ENCODE measurements around the gene AKAP1.

The AKAP1 gene

DNA sequence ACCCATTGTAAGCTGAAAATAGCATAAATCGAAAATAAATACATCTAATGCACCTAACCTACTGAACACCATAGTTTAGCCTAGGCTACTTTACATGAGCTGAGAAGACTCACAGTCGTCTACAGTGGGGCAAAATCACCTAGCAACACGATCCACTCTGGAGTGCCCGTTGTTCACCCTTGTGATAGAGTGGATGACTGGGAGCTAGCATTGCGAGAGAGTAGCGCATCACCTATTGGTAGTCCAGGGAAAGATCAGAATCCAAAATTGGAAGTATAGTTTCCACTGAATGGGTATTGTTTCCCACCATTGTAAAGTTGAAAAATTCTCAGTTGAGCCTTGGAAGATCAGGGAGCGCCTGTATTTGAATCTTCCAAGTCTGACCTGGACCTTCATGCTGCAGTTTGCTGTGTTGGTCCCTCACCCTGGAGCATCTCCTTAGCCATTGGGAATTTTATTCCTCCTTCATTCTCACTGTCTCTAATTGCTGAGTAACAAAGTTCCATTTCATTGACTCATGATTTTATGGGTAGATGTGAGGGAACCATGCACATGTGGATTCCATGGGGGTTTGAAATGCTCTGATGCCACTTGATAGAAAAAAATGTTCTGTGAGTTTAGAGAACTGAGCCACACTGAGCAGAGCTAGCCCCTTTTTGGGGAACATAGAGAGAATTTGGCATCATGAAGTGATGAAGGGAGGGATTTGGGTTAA, 19.6 kb downstream of the AKAP1 start:
- H3K4me1 ChIP-seq (ENCODE audit: control insufficient read depth in 5 of 5, insufficient read depth in 5 of 5, low read length in 5 of 5): peaks cover 5 to 19% (median 18%) of the 10 kb centered on the region in 5 donors
- no peak overlapping the region for H3K27ac ChIP-seq (ENCODE audit: low read depth, low read length)
- no peaks in the 10 kb centered on the region for H3K9me3 ChIP-seq (ENCODE audit: control insufficient read depth in 5 of 5, low read length in 5 of 5)
- H3K9ac ChIP-seq (ENCODE audit: low read length in 5 of 5): no peak overlapping the region
- no peak overlapping the region for H3K4me3 ChIP-seq (ENCODE audit: low read depth in 1 of 5, low read length in 5 of 5)
- no peaks in the 10 kb centered on the region for H3K27me3 ChIP-seq (ENCODE audit: control insufficient read depth in 5 of 5, insufficient read depth in 4 of 5, low read length in 5 of 5)
- peaks cover 0 to 17% (median 12%) of the 10 kb centered on the region in 5 donors for H3K36me3 ChIP-seq (ENCODE audit: control insufficient read depth in 5 of 5, insufficient read depth in 5 of 5, low read length in 5 of 5)

DNA sequence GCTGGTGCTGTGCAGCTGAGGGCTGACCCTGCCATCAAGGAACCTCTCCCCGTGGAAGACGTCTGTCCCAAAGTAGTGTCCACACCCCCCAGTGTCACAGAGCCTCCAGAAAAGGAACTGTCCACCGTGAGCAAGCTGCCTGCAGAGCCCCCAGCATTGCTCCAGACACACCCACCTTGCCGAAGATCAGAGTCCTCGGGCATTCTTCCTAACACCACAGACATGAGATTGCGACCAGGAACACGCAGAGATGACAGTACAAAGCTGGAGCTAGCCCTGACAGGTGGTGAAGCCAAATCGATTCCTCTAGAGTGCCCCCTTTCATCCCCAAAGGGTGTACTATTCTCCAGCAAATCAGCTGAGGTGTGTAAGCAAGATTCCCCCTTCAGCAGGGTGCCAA, 20.5 kb downstream of the AKAP1 start:
- Histone ChIP-seq H3K4me3 (ENCODE audit: low read depth in 1 of 5, low read length in 5 of 5) (no peak overlapping the region), H3K9ac (ENCODE audit: low read length in 5 of 5) (no peak overlapping the region), H3K9me3 (ENCODE audit: control insufficient read depth in 5 of 5, low read length in 5 of 5) (no peaks in the 10 kb centered on the region), H3K27ac (ENCODE audit: low read depth, low read length) (no peak overlapping the region), H3K4me1 (ENCODE audit: control insufficient read depth in 5 of 5, insufficient read depth in 5 of 5, low read length in 5 of 5) (peaks cover 10 to 28% (median 27%) of the 10 kb centered on the region in 5 donors), H3K27me3 (ENCODE audit: control insufficient read depth in 5 of 5, insufficient read depth in 4 of 5, low read length in 5 of 5) (no peaks in the 10 kb centered on the region), H3K36me3 (ENCODE audit: control insufficient read depth in 5 of 5, insufficient read depth in 5 of 5, low read length in 5 of 5) (peaks cover 0 to 17% (median 12%) of the 10 kb centered on the region in 5 donors)

DNA sequence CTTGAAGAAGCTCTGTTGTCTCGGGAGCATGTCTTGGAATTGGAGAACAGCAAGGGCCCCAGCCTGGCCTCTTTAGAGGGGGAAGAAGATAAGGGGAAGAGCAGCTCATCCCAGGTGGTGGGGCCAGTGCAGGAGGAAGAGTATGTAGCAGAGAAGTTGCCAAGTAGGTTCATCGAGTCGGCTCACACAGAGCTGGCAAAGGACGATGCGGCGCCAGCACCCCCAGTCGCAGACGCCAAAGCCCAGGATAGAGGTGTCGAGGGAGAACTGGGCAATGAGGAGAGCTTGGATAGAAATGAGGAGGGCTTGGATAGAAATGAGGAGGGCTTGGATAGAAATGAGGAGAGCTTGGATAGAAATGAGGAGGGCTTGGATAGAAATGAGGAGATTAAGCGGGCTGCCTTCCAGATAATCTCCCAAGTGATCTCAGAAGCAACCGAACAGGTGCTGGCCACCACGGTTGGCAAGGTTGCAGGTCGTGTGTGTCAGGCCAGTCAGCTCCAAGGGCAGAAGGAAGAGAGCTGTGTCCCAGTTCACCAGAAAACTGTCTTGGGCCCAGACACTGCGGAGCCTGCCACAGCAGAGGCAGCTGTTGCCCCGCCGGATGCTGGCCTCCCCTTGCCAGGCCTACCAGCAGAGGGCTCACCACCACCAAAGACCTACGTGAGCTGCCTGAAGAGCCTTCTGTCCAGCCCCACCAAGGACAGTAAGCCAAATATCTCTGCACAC, 21.2 kb downstream of the AKAP1 start:
- H3K9me3 ChIP-seq (ENCODE audit: control insufficient read depth in 5 of 5, low read length in 5 of 5): no peaks in the 10 kb centered on the region
- H3K27me3 ChIP-seq (ENCODE audit: control insufficient read depth in 5 of 5, insufficient read depth in 4 of 5, low read length in 5 of 5): no peaks in the 10 kb centered on the region
- peaks cover 13 to 34% (median 33%) of the 10 kb centered on the region in 5 donors for H3K4me1 ChIP-seq (ENCODE audit: control insufficient read depth in 5 of 5, insufficient read depth in 5 of 5, low read length in 5 of 5)
- no peak overlapping the region for H3K27ac ChIP-seq (ENCODE audit: low read depth, low read length)
- no peak overlapping the region for H3K4me3 ChIP-seq (ENCODE audit: low read depth in 1 of 5, low read length in 5 of 5)
- H3K36me3 ChIP-seq (ENCODE audit: control insufficient read depth in 5 of 5, insufficient read depth in 5 of 5, low read length in 5 of 5): peaks cover 0 to 17% (median 12%) of the 10 kb centered on the region in 5 donors
- no peak overlapping the region for H3K9ac ChIP-seq (ENCODE audit: low read length in 5 of 5)

DNA sequence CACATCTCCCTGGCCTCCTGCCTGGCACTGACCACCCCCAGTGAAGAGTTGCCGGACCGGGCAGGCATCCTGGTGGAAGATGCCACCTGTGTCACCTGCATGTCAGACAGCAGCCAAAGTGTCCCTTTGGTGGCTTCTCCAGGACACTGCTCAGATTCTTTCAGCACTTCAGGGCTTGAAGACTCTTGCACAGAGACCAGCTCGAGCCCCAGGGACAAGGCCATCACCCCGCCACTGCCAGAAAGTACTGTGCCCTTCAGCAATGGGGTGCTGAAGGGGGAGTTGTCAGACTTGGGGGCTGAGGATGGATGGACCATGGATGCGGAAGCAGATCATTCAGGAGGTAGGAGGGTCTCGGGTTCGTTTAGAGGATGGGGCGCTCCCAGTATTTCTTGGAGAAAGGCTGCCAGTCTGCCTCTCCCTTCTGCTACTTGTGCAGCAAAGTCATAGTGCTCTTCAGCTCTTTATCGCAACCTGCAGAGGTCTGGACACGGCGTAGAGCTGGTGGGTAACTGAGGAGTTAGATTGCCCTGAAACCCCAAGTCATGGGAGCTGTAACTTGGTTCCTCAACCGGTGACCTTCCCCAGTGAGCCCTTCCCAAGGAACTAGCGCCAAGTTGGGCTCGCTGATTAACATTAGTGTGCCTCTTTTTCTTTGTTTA, 21.9 kb downstream of the AKAP1 start:
- no peak overlapping the region for H3K27ac ChIP-seq (ENCODE audit: low read depth, low read length)
- no peaks in the 10 kb centered on the region for H3K27me3 ChIP-seq (ENCODE audit: control insufficient read depth in 5 of 5, insufficient read depth in 4 of 5, low read length in 5 of 5)
- peaks cover 14 to 41% (median 40%) of the 10 kb centered on the region in 5 donors for H3K4me1 ChIP-seq (ENCODE audit: control insufficient read depth in 5 of 5, insufficient read depth in 5 of 5, low read length in 5 of 5)
- H3K9ac ChIP-seq (ENCODE audit: low read length in 5 of 5): no peak overlapping the region
- no peaks in the 10 kb centered on the region for H3K9me3 ChIP-seq (ENCODE audit: control insufficient read depth in 5 of 5, low read length in 5 of 5)
- H3K4me3 ChIP-seq (ENCODE audit: low read depth in 1 of 5, low read length in 5 of 5): no peak overlapping the region
- peaks cover 0 to 17% (median 13%) of the 10 kb centered on the region in 5 donors for H3K36me3 ChIP-seq (ENCODE audit: control insufficient read depth in 5 of 5, insufficient read depth in 5 of 5, low read length in 5 of 5)

DNA sequence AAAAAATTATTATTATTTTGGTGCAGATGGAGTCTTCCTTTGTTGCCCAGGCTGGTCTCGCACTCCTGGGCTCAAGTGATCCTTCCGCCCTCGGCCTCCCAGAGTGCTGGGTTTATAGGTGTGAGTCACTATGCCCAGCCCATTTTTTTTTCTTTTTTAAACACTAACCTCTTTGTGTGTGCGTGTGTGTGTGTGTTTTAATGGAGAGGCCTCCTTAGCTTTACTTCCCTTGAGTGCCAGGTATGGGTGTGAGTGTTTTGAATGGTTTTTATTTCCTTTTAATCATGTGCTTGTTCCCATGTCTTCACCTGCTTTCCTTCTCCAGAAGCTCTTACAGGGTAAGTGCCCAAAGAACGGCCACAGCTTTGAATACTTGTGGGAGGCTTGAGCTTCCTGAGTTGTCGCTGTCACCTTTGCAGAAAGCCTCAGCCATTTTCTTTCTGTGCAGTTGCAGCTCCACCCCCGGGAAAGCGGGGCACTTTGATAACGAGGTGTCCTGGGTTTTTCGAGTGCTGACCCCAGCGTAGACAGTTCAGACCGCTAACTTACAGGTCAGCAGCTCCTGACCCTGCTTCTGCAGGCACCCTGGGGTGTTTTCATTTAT, 22.6 kb downstream of the AKAP1 start:
- H3K9ac ChIP-seq (ENCODE audit: low read length in 5 of 5): no peak overlapping the region
- no peaks in the 10 kb centered on the region for H3K9me3 ChIP-seq (ENCODE audit: control insufficient read depth in 5 of 5, low read length in 5 of 5)
- H3K4me3 ChIP-seq (ENCODE audit: low read depth in 1 of 5, low read length in 5 of 5): no peak overlapping the region
- no peaks in the 10 kb centered on the region for H3K27me3 ChIP-seq (ENCODE audit: control insufficient read depth in 5 of 5, insufficient read depth in 4 of 5, low read length in 5 of 5)
- no peak overlapping the region for H3K27ac ChIP-seq (ENCODE audit: low read depth, low read length)
- H3K36me3 ChIP-seq (ENCODE audit: control insufficient read depth in 5 of 5, insufficient read depth in 5 of 5, low read length in 5 of 5): peaks cover 0 to 23% (median 20%) of the 10 kb centered on the region in 5 donors
- peaks cover 14 to 48% (median 47%) of the 10 kb centered on the region in 5 donors for H3K4me1 ChIP-seq (ENCODE audit: control insufficient read depth in 5 of 5, insufficient read depth in 5 of 5, low read length in 5 of 5)

DNA sequence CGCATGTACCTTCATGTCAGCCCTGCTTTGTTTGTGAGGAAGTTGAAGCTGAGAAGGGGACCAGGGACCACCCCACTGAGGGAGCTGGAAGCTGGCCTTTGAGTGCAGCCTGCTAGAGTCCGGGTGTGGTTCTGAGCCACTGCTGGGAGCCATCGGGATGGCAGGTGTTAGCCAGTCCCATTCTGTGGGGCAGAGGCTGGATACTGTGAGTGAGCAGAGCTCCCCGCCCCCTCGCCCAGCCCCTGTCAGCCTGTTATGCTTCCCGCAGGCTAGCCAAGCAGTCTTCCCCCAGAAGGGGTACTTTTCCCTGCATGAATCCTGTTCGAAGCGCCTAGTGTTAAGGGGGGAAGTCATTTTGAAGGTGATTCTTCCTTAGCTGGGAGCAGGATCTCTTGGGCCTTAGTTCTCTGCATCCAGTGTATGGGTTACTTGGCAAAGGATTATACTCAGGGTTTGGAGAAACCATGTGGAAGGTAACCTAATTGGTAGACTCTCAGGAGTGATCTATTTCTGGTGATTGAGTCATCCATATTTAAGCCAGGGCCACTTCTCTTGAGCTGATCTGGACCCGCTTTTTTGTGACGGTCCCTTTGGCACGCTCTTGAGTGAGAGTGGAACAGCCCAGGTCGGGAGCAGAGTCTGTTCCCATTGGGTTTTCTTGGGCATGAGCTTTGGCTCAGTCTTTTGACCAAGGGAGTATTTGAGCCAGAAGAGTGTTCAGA, 23.8 kb downstream of the AKAP1 start:
- Histone ChIP-seq H3K4me3 (ENCODE audit: low read depth in 1 of 5, low read length in 5 of 5) (no peak overlapping the region), H3K27me3 (ENCODE audit: control insufficient read depth in 5 of 5, insufficient read depth in 4 of 5, low read length in 5 of 5) (no peaks in the 10 kb centered on the region), H3K36me3 (ENCODE audit: control insufficient read depth in 5 of 5, insufficient read depth in 5 of 5, low read length in 5 of 5) (peaks cover 0 to 29% (median 24%) of the 10 kb centered on the region in 5 donors), H3K9me3 (ENCODE audit: control insufficient read depth in 5 of 5, low read length in 5 of 5) (no peaks in the 10 kb centered on the region), H3K4me1 (ENCODE audit: control insufficient read depth in 5 of 5, insufficient read depth in 5 of 5, low read length in 5 of 5) (peaks cover 16 to 60% (median 58%) of the 10 kb centered on the region in 5 donors), H3K9ac (ENCODE audit: low read length in 5 of 5) (peak overlapping the region in 1 of 5 donors; percentile 7), H3K27ac (ENCODE audit: low read depth, low read length) (peak overlapping the region; percentile 61)

DNA sequence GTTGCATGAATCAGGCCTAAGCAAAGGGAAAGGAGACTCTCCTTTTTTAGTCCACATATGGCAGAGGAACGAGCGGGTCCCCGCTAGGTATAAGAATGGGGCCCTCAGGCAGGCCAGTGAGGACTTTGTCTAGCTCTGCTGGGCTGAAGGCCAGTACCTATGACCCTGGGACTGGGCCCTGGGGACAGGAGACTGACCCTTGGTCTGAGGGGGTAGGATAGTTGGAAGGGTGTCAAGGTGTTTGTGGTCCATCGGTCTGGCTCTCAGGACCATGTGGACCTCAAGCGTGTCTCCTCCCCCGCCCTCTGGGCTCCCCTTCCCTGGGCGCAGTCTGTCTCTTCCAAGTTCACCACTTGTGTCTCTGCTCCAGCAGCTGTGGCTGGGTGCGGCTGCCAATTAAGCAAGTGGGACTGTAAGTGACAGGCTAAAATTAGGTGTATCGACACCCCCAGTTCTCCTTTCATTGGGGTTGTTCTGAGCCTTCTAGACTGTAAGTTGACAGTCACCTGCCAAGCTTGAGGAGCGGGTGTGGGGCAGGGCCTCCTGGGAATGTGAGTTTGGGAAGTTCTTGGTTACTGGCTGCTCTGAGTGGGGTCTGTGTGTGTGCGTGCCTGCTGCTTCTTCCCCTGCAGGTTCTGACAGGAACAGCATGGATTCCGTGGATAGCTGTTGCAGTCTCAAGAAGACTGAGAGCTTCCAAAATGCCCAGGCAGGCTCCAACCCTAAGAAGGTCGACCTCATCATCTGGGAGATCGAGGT, 24.5 kb downstream of the AKAP1 start:
- Histone ChIP-seq H3K9me3 (ENCODE audit: control insufficient read depth in 5 of 5, low read length in 5 of 5) (no peaks in the 10 kb centered on the region), H3K9ac (ENCODE audit: low read length in 5 of 5) (peak overlapping the region in 2 of 5 donors; percentile 7 to 14), H3K27me3 (ENCODE audit: control insufficient read depth in 5 of 5, insufficient read depth in 4 of 5, low read length in 5 of 5) (no peaks in the 10 kb centered on the region), H3K4me3 (ENCODE audit: low read depth in 1 of 5, low read length in 5 of 5) (peak overlapping the region in 1 of 5 donors; percentile 25), H3K36me3 (ENCODE audit: control insufficient read depth in 5 of 5, insufficient read depth in 5 of 5, low read length in 5 of 5) (peaks cover 0 to 36% (median 30%) of the 10 kb centered on the region in 5 donors), H3K4me1 (ENCODE audit: control insufficient read depth in 5 of 5, insufficient read depth in 5 of 5, low read length in 5 of 5) (peaks cover 18 to 65% (median 60%) of the 10 kb centered on the region in 5 donors), H3K27ac (ENCODE audit: low read depth, low read length) (peak overlapping the region; percentile 61)

DNA sequence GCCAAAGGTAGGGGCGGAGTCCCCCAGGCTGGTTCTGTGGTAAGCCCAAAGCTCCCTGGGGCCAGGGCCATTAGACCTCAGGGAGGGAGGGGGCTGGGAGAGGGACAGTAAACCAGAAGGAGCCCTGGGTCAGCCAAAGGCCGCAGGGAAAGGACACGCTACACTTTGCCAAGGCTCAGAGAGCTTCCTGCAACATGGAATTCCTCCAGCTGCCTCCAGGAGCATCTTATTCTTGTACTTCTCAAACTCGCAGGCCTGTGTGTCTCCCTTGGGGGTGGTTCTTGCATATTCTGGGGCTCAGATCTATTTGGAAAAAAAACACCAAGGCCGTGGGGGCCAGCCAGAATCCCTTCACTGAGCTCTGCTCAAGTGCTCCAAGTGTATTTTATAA, 25.1 kb downstream of the AKAP1 start:
- no peak overlapping the region for H3K4me3 ChIP-seq (ENCODE audit: low read depth in 1 of 5, low read length in 5 of 5)
- H3K27ac ChIP-seq (ENCODE audit: low read depth, low read length): peak overlapping the region; percentile 61
- H3K9ac ChIP-seq (ENCODE audit: low read length in 5 of 5): no peak overlapping the region
- H3K4me1 ChIP-seq (ENCODE audit: control insufficient read depth in 5 of 5, insufficient read depth in 5 of 5, low read length in 5 of 5): peaks cover 18 to 65% (median 60%) of the 10 kb centered on the region in 5 donors
- no peaks in the 10 kb centered on the region for H3K9me3 ChIP-seq (ENCODE audit: control insufficient read depth in 5 of 5, low read length in 5 of 5)
- peaks cover 0 to 42% (median 33%) of the 10 kb centered on the region in 5 donors for H3K36me3 ChIP-seq (ENCODE audit: control insufficient read depth in 5 of 5, insufficient read depth in 5 of 5, low read length in 5 of 5)
- no peaks in the 10 kb centered on the region for H3K27me3 ChIP-seq (ENCODE audit: control insufficient read depth in 5 of 5, insufficient read depth in 4 of 5, low read length in 5 of 5)
